Activated T-helper 9 cell treated with anti-CD3 and anti-CD28 coated beads, Interleukin-2, amount 50 U/mL, for 16 hours (primary cell): ENCODE measurements around the gene CELSR2.

Source experiments
- DNase-seq: peaks from one replicate; pipeline ENCODE4 v3.0.0-alpha.2; 2020; ENCODE audit warnings: low read depth

The CELSR2 gene

DNA sequence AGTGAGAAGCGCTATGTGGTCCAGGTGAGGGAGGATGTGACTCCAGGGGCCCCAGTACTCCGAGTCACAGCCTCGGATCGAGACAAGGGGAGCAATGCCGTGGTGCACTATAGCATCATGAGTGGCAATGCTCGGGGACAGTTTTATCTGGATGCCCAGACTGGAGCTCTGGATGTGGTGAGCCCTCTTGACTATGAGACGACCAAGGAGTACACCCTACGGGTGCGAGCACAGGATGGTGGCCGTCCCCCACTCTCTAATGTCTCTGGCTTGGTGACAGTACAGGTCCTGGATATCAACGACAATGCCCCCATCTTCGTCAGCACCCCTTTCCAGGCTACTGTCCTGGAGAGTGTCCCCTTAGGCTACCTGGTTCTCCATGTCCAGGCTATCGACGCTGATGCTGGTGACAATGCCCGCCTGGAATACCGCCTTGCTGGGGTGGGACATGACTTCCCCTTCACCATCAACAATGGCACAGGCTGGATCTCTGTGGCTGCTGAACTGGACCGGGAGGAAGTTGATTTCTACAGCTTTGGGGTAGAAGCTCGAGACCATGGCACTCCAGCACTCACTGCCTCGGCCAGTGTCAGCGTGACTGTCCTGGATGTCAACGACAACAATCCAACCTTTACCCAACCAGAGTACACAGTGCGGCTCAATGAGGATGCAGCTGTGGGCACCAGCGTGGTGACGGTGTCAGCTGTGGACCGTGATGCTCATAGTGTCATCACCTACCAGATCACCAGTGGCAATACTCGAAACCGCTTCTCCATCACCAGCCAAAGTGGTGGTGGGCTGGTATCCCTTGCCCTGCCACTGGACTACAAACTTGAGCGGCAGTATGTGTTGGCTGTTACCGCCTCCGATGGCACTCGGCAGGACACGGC is 2.2 kb downstream of the CELSR2 start:
- no peak for DNase-seq

DNA sequence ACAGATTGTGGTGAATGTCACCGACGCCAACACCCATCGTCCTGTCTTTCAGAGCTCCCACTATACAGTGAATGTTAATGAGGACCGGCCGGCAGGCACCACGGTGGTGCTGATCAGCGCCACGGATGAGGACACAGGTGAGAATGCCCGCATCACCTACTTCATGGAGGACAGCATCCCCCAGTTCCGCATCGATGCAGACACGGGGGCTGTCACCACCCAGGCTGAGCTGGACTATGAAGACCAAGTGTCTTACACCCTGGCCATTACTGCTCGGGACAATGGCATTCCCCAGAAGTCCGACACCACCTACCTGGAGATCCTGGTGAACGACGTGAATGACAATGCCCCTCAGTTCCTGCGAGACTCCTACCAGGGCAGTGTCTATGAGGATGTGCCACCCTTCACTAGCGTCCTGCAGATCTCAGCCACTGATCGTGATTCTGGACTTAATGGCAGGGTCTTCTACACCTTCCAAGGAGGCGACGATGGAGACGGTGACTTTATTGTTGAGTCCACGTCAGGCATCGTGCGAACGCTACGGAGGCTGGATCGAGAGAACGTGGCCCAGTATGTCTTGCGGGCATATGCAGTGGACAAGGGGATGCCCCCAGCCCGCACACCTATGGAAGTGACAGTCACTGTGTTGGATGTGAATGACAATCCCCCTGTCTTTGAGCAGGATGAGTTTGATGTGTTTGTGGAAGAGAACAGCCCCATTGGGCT is 3.0 kb downstream of the CELSR2 start:
- DNase-seq: no peak

DNA sequence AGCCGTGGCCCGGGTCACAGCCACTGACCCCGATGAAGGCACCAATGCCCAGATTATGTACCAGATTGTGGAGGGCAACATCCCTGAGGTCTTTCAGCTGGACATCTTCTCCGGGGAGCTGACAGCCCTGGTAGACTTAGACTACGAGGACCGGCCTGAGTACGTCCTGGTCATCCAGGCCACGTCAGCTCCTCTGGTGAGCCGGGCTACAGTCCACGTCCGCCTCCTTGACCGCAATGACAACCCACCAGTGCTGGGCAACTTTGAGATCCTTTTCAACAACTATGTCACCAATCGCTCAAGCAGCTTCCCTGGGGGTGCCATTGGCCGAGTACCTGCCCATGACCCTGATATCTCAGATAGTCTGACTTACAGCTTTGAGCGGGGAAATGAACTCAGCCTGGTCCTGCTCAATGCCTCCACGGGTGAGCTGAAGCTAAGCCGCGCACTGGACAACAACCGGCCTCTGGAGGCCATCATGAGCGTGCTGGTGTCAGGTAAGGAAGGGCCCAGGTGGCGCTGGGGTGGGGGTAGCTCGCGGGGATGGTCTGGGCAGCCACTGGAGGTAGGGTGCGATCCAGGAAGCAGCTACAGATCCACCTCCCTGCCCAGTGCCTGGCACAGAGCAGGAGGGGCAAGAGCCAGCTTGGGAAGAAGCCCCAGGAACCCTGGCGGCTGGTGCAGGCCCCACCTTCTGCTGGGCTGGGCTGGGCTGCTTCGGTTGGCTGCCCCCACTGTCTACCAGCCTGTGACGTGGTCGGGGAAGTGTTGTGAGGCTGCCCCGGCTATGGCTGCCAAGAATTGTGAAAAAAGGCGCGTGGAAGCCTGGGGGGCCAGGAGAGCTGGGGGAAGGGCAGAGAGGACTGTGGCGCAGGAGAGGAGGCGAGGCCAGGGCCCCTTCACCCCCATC is 3.8 kb downstream of the CELSR2 start:
- no peak for DNase-seq

DNA sequence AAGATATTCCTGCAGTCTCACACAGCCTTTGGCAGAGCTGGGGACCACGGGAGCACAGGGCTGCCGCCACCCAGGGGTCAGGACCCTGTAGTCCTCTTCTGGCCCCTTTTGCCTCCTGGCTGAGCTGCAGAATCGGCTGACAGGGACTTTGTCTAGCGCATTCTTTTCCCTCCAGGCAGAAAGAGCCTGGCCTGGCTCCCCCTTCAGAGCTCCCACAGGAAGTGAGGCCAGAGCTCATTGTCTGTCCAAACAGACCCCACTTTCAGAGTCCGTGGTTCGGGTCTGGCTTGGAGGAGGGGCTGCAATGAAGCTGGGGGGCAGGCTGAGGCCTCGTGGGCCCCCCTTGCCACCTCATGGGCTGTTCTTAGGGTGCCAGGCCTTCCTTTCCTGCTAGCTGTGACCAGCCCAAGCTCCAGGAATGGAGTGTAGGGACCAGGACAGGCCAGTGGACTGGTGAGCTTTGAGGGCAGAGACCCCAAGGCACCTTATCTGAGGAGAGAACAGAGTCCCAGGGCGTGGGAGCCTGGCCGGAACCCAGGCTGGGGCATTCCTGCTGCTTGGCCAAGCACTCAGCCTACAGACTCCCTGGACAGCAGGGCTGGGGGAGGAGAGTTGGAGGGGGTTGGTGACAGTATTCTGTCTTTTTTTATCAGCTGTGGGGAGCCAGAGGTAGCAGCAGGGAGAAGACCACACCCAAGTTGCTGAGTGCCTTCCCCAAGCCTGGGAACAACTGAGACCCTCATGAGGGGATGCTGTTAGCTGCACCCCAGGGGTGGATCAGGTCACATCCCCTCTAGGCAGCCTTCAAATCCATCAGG is 4.7 kb downstream of the CELSR2 start:
- no peak for DNase-seq

- no peak for DNase-seq
These were observed 5.3 kb downstream of the CELSR2 start for GRCh38 chr1:109254621-109255096.

- DNase-seq: no peak
These were observed 5.8 kb downstream of the CELSR2 start for GRCh38 chr1:109255097-109255651.

- no peak for DNase-seq
These were observed 6.3 kb downstream of the CELSR2 start for GRCh38 chr1:109255678-109256077.

GRCh38 chr1:109256085-109256484 is 6.7 kb downstream of the CELSR2 start:
- DNase-seq: no peak

- DNase-seq: no peak
These were observed 7.8 kb downstream of the CELSR2 start for GRCh38 chr1:109256971-109257681.

- no peak for DNase-seq
These were observed 8.5 kb downstream of the CELSR2 start for GRCh38 chr1:109257682-109258421.

DNA sequence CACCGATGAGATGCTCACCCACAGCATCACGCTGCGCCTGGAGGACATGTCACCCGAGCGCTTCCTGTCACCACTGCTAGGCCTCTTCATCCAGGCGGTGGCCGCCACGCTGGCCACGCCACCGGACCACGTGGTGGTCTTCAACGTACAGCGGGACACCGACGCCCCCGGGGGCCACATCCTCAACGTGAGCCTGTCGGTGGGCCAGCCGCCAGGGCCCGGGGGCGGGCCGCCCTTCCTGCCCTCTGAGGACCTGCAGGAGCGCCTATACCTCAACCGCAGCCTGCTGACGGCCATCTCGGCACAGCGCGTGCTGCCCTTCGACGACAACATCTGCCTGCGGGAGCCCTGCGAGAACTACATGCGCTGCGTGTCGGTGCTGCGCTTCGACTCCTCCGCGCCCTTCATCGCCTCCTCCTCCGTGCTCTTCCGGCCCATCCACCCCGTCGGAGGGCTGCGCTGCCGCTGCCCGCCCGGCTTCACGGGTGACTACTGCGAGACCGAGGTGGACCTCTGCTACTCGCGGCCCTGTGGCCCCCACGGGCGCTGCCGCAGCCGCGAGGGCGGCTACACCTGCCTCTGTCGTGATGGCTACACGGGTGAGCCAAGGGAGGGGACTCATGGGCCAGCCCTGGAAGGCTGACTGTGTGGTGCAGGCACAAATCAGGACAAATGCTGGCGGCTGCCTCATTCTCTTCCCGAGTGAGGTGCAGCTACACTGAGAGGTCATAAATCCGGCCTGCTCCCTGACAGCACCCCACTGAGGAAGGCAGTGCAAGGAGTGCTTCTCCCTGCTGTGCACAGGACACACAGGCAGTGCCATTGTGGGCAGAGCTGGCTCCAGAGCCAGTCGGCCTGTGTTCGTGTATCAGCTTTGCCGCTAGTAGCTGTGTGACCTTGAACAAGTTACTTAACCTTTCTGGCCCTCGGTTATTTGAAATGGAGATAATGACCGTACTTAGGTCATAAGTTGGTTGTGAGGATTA is 9.4 kb downstream of the CELSR2 start:
- no peak for DNase-seq

- no peak for DNase-seq
These were observed 10.6 kb downstream of the CELSR2 start for GRCh38 chr1:109259674-109260557.

DNA sequence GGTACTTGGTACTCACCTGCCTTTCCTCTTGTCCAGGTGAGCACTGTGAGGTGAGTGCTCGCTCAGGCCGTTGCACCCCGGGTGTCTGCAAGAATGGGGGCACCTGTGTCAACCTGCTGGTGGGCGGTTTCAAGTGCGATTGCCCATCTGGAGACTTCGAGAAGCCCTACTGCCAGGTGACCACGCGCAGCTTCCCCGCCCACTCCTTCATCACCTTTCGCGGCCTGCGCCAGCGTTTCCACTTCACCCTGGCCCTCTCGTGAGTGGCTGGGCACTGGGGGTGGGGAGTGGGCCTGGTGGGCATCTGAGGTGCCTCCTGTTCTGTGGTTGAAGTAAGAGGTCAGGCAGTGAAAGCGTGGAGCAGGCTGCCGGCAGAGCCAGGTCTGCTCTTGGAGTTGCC is 11.7 kb downstream of the CELSR2 start:
- DNase-seq: no peak

DNA sequence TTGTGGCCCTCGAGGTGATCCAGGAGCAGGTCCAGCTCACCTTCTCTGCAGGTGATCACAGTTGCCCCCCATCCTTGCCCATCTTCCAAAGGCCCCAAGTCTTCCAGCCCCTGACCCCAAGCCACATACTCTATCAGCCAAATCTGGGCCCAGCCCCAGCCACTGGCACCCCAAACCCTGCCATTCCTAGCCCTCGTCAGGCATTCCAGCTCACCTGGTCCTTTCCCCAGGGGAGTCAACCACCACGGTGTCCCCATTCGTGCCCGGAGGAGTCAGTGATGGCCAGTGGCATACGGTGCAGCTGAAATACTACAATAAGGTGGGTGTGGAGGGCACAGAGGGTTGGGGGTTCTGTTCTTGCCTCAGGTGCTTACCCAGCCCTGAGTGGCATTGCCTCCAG is 12.2 kb downstream of the CELSR2 start:
- no peak for DNase-seq

DNA sequence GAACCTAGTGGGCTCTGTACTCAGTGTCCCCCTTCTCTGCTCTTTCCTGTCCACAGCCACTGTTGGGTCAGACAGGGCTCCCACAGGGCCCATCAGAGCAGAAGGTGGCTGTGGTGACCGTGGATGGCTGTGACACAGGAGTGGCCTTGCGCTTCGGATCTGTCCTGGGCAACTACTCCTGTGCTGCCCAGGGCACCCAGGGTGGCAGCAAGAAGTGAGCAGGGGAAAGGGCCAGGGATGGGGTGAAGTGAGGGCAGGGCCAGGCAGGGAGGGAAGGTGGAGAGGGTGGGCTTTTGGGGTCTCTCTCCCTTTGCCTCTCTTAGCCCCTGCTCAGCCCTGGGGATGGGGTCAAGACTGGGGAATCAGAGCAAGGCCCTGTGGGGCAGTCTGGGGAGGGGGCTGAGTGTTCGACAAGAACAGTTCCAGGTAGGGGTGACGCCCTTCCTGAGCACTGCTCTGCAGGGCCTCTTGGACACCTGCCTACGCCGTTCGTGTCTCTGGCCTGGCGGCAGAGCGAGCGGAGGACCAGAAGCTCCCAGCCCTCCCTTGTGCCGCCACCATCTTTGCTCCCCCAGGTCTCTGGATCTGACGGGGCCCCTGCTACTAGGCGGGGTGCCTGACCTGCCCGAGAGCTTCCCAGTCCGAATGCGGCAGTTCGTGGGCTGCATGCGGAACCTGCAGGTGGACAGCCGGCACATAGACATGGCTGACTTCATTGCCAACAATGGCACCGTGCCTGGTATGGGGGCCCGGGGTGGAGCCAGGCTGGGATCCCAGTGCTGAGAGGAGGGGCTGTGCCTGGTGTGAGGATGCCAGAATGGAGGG is 13.1 kb downstream of the CELSR2 start:
- no peak for DNase-seq

GRCh38 chr1:109263234-109263596 is 13.9 kb downstream of the CELSR2 start:
- DNase-seq: no peak
